IMR-90 (cell line): ENCODE measurements around the gene PTHLH. TPM values are rescaled to one million over a fixed set of nuclear protein-coding genes. Genes with fewer than 3 reads are reported as not detected.

Experiments used
- ATAC-seq: fragments of 200-7000 bp; cut with Tn5 transposase; 2 replicates; pipeline ENCODE4 v1.9.1; 2020; ENCODE audit warnings: low read depth, mild to moderate bottlenecking, moderate library complexity
- BruUV-seq: library from RNA; stranded (reverse); fragments of 400-500 nt; replicated peaks from 2 replicates; lab custom pipeline; 2021; lab: Mats Ljungman, UMichigan
- CTCF ChIA-PET: fragments of 300-600 bp; formaldehyde crosslinking; extraction: SDS; loops from one replicate; lab custom pipeline; 2021; ENCODE audit warnings: antibody characterized with exemption; lab: Yijun Ruan, JAX
- POLR2A ChIA-PET: fragments of 300-600 bp; sonication (Branson Sonifier 250); formaldehyde crosslinking; loops from one replicate; lab custom pipeline; 2022; ENCODE audit warnings: antibody characterized with exemption; ENCODE audit not compliant: unreplicated experiment; lab: Charles Lee
- DNase-seq: peaks from one replicate; pipeline ENCODE4 v3.0.0; 2013
- H2AFZ ChIP-seq: replicated peaks from 2 replicates; pipeline ENCODE3; 2013; ENCODE audit warnings: low read length, mild to moderate bottlenecking; ENCODE audit not compliant: poor library complexity
- H2AK5ac ChIP-seq: 2 replicates; pipeline ENCODE4 v1.6.1; 2013; ENCODE audit warnings: low read depth, low read length, inconsistent platforms
- H2AK9ac ChIP-seq: replicated peaks from 2 replicates; pipeline ENCODE3; 2013; ENCODE audit warnings: mild to moderate bottlenecking, low read depth, low read length, moderate library complexity; ENCODE audit not compliant: poor library complexity
- H2BK120ac ChIP-seq: 2 replicates; pipeline ENCODE4 v1.6.1; 2013; ENCODE audit warnings: low read depth, low read length, inconsistent platforms
- H2BK15ac ChIP-seq: 3 replicates; pipeline ENCODE4 v1.6.1; 2013; ENCODE audit warnings: low read depth, low read length, inconsistent platforms
- H2BK20ac ChIP-seq: 2 replicates; pipeline ENCODE4 v1.6.1; 2013; ENCODE audit warnings: low read depth, mild to moderate bottlenecking, inconsistent platforms, low read length, moderate library complexity
- H2BK5ac ChIP-seq: 2 replicates; pipeline ENCODE4 v1.6.1; 2013; ENCODE audit warnings: mild to moderate bottlenecking, low read depth, low read length, inconsistent platforms; ENCODE audit not compliant: poor library complexity, severe bottlenecking
- H3K14ac ChIP-seq: replicated peaks from 2 replicates; pipeline ENCODE4 v1.6.1; 2013; ENCODE audit warnings: low read depth, low read length, inconsistent platforms
- H3K18ac ChIP-seq: 2 replicates; pipeline ENCODE4 v1.6.1; 2013; ENCODE audit warnings: low read depth, low read length, control low read depth
- H3K23ac ChIP-seq: 2 replicates; pipeline ENCODE4 v1.6.1; 2013; ENCODE audit warnings: low read depth, low read length, inconsistent platforms
- H3K27ac ChIP-seq: 2 replicates; pipeline ENCODE4 v1.5.1; 2013; ENCODE audit warnings: mild to moderate bottlenecking, control low read depth, low read length; ENCODE audit not compliant: insufficient read depth
- H3K27me3 ChIP-seq: 2 replicates; pipeline ENCODE4 v1.6.1; 2013; ENCODE audit warnings: low read length; ENCODE audit not compliant: control insufficient read depth, insufficient read depth
- H3K36me3 ChIP-seq: 2 replicates; pipeline ENCODE4 v1.6.1; 2013; ENCODE audit warnings: low read length, mixed read lengths; ENCODE audit not compliant: control insufficient read depth, insufficient read depth
- H3K4ac ChIP-seq: 2 replicates; pipeline ENCODE4 v1.6.1; 2013; ENCODE audit warnings: low read depth, low read length, inconsistent platforms
- H3K4me1 ChIP-seq: 2 replicates; pipeline ENCODE4 v1.6.1; 2013; ENCODE audit warnings: low read length, mixed read lengths; ENCODE audit not compliant: control insufficient read depth, insufficient read depth
- H3K4me2 ChIP-seq: 2 replicates; pipeline ENCODE4 v1.6.1; 2013; ENCODE audit warnings: low read depth, mild to moderate bottlenecking, control low read depth, low read length, moderate library complexity
- H3K4me3 ChIP-seq: 2 replicates; pipeline ENCODE4 v1.5.1; 2013; ENCODE audit warnings: low read depth, mild to moderate bottlenecking, control low read depth, low read length, moderate library complexity; ENCODE audit not compliant: insufficient read depth
- H3K56ac ChIP-seq: 2 replicates; pipeline ENCODE4 v1.6.1; 2013; ENCODE audit warnings: low read length, inconsistent platforms; ENCODE audit not compliant: insufficient read depth; ENCODE audit errors: extremely low read depth
- H3K79me1 ChIP-seq, 2 experiments: 2 replicates each; pipeline ENCODE4 v1.6.1; 2013; ENCODE audit warnings: low read length in 2 of 2, inconsistent platforms in 1 of 2, low read depth in 1 of 2
- H3K9ac ChIP-seq: 2 replicates; pipeline ENCODE4 v1.6.1; 2013; ENCODE audit warnings: low read depth, low read length, control low read depth
- H3K9me1 ChIP-seq: 2 replicates; pipeline ENCODE4 v1.6.1; 2013; ENCODE audit warnings: low read length, inconsistent platforms; ENCODE audit not compliant: insufficient read depth
- H3K9me3 ChIP-seq: 2 replicates; pipeline ENCODE4 v1.6.1; 2013; ENCODE audit warnings: low read length; ENCODE audit not compliant: control insufficient read depth, insufficient read depth
- H4K20me1 ChIP-seq: 2 replicates; pipeline ENCODE4 v1.6.1; 2013; ENCODE audit warnings: low read length, inconsistent platforms; ENCODE audit not compliant: insufficient read depth
- H4K5ac ChIP-seq: 2 replicates; pipeline ENCODE4 v1.6.1; 2013; ENCODE audit warnings: mild to moderate bottlenecking, low read depth, low read length, control low read depth
- H4K8ac ChIP-seq, 2 experiments: 2 replicates each; pipeline ENCODE4 v1.6.1; 2013; ENCODE audit warnings: low read depth in 2 of 2, low read length in 2 of 2, control low read depth in 1 of 2, inconsistent platforms in 1 of 2
- H4K91ac ChIP-seq: 2 replicates; pipeline ENCODE4 v1.6.1; 2013; ENCODE audit warnings: low read depth, low read length, inconsistent platforms; ENCODE audit not compliant: insufficient read depth
- BHLHE40 ChIP-seq: fragments of 150-350 bp; IDR thresholded peaks from 2 replicates; pipeline ENCODE4 v1.6.1; 2016; ENCODE audit warnings: mild to moderate bottlenecking, low read depth, low read length
- CEBPB ChIP-seq: IDR thresholded peaks from 2 replicates; pipeline ENCODE4 v1.6.1; 2012; ENCODE audit warnings: low read depth, low read length, improper control_type of control experiment
- FOS ChIP-seq: fragments of 150-350 bp; IDR thresholded peaks from 2 replicates; pipeline ENCODE4 v1.6.1; 2016; ENCODE audit warnings: low read depth, low read length
- MAFK ChIP-seq: IDR thresholded peaks from 2 replicates; pipeline ENCODE4 v1.6.1; 2012; ENCODE audit warnings: low read depth, low read length, improper control_type of control experiment
- MXI1 ChIP-seq: IDR thresholded peaks from 2 replicates; pipeline ENCODE4 v1.6.1; 2012; ENCODE audit warnings: low read depth, mild to moderate bottlenecking, low read length, moderate library complexity, borderline replicate concordance
- NFE2L2 ChIP-seq: fragments of 150-350 bp; IDR thresholded peaks from 2 replicates; pipeline ENCODE4 v1.6.1; 2016; ENCODE audit warnings: low read depth, mild to moderate bottlenecking, low read length
- RAD21 ChIP-seq: IDR thresholded peaks from 2 replicates; pipeline ENCODE4 v1.6.1; 2012; ENCODE audit warnings: low read length, improper control_type of control experiment
- RFX5 ChIP-seq: IDR thresholded peaks from 2 replicates; pipeline ENCODE4 v1.8.0; 2012; ENCODE audit warnings: low read depth, mild to moderate bottlenecking, low read length, moderate library complexity
- SMC3 ChIP-seq: fragments of 150-350 bp; IDR thresholded peaks from 2 replicates; pipeline ENCODE4 v1.6.1; 2016; ENCODE audit warnings: low read depth, mild to moderate bottlenecking, antibody characterized with exemption, low read length, moderate library complexity
- WGBS, 2 experiments: methylation state at CpG; one replicate each; pipeline versions ENCODE4 v1.1.5 to v1.1.7; 2013; ENCODE audit warnings: missing lambda C conversion rate in 2 of 2; ENCODE audit not compliant: insufficient read length in 1 of 2; ENCODE audit errors: extremely low coverage in 2 of 2; 5-methylcytosine and 5-hydroxymethylcytosine counted together
- dilution Hi-C: fragments of 300-500 bp; cut with HindIII; formaldehyde crosslinking; loops from one replicate; pipeline ENCODE4 v1.14.3; 2018; ENCODE audit warnings: low sequenced_read_pairs; ENCODE audit not compliant: unreplicated experiment
- in situ Hi-C: fragments of 300-500 bp; cut with MboI; formaldehyde crosslinking; loops from 3 replicates; pipeline ENCODE4 v1.14.3; 2019; ENCODE audit warnings: low sequenced_read_pairs, inconsistent platforms, mixed read lengths
- intact Hi-C: fragments of 100-400 bp; cut with micrococcal nuclease; formaldehyde crosslinking; loops from 2 replicates; pipeline ENCODE4 v1.10.0; 2022
- polyA plus RNA-seq, 3 experiments: library from polyadenylated mRNA; depleted of rRNA; stranded (reverse); fragments of >200 nt; gene quantifications; 2 replicates each; pipeline ENCODE4 v1.2.3, GENCODE V29; 2012; ENCODE audit warnings: low replicate concordance in 1 of 3
- total RNA-seq: library from RNA; depleted of rRNA; stranded (reverse); fragments of >200 nt; gene quantifications from 2 replicates; pipeline ENCODE4 v1.2.3, GENCODE V29; 2012
- TF ChIP-seq, protein P1 (sequence below): fragments of 150-350 bp; IDR thresholded peaks from 2 replicates; pipeline ENCODE4 v1.6.1; 2016; ENCODE audit warnings: low read depth, mild to moderate bottlenecking, low read length, moderate library complexity, borderline replicate concordance
- TF ChIP-seq, protein P2 (sequence below): fragments of 150-350 bp; IDR thresholded peaks from 2 replicates; pipeline ENCODE4 v1.6.1; 2017; ENCODE audit warnings: mild to moderate bottlenecking, antibody characterized with exemption, low read length, low read depth

The PTHLH gene
- total and polyA plus RNA-seq, 2 of the 4 experiments (the other 2 are of a cell fraction): 0.36 to 1.3 TPM

DNA sequence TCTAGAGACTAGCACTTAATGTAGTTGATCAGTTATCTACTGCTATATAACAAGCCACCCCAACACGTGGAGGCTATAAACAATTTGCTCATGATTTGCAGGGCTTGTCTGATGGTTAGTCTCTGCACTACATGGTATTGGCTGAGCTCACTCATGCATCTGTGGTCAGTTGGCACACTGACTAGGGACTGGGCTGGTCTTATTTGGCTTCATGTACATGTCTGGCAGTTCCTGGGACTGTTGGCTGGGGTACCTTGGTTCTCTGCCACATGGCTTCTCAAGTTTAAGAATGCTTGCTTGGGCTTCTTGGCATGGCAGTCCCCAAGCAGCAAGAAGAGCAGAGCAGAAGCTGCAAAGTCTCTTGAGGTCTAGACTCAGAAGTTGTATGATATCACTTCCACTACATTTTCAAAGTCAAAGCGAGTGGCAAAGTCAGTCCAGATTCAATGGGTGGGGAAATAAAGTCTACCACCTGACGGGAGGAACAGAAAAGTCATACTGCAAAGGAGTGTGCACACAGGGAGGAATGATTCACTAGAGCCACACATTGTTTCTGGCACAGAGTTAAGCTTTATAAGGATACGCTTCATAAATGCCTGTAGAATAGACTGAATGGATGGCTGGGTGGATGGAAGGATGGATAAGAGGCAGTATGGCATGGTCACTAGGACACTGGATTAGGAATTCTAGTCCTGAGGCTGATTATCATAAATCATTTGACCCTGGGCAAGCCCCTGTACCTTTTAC is 44.8 kb upstream of the PTHLH start:
- Histone ChIP-seq H2BK120ac (no peak overlapping the region), H3K4me2 (no peak overlapping the region), H3K23ac (no peak overlapping the region), H4K91ac (no peak overlapping the region), H2AFZ (no peak overlapping the region), H3K14ac (no peak overlapping the region), H3K9me3 (no peaks in the 10 kb centered on the region), H2AK5ac (no peak overlapping the region), H3K9me1 (no peaks in the 10 kb centered on the region), H3K4ac (no peak overlapping the region), H4K5ac (no peak overlapping the region), H3K4me1 (no peaks in the 10 kb centered on the region), H2BK15ac (no peak overlapping the region), H4K8ac (no peak overlapping the region), H2BK5ac (no peak overlapping the region), H2AK9ac (no peak overlapping the region), H3K79me1 (no peaks in the 10 kb centered on the region), H3K9ac (no peak overlapping the region), H4K20me1 (no peaks in the 10 kb centered on the region), H3K18ac (no peak overlapping the region), H3K27me3 (no peaks in the 10 kb centered on the region), H3K4me3 (no peak overlapping the region), H3K56ac (no peak overlapping the region), H3K36me3 (no peaks in the 10 kb centered on the region), H3K27ac (no peak overlapping the region), H2BK20ac (no peak overlapping the region)
- dilution Hi-C loops: no loop called here
- in situ Hi-C loops: no loop called here
- DNase-seq (no peak), ATAC-seq (no peak)
- no TSS peak for BruUV-seq
- intact Hi-C loops: loop anchor here (5.0 kb wide), 1 partner anchor 35 kb away; no protein-coding TSS in a partner anchor
- CTCF ChIA-PET: no interaction called here
- 80% methylated on average over 1 of the region's 4 CpGs; no CpG with 5 or more reads in 1 of the 2 experiments for WGBS, 2 experiments
- POLR2A ChIA-PET: interaction anchor here (0.7 kb wide), 1 partner anchor 18 kb away, joined by 10 read pairs; no protein-coding TSS in a partner anchor
- no peak for TF ChIP-seq MXI1
- TF ChIP-seq CEBPB: no peak
- TF ChIP-seq FOS: no peak
- TF ChIP-seq SMC3: no peak
- no peak for TF ChIP-seq MAFK
- no peak for TF ChIP-seq RAD21
- TF ChIP-seq RFX5: no peak
- TF ChIP-seq BHLHE40: no peak
- TF ChIP-seq, protein P1, sequence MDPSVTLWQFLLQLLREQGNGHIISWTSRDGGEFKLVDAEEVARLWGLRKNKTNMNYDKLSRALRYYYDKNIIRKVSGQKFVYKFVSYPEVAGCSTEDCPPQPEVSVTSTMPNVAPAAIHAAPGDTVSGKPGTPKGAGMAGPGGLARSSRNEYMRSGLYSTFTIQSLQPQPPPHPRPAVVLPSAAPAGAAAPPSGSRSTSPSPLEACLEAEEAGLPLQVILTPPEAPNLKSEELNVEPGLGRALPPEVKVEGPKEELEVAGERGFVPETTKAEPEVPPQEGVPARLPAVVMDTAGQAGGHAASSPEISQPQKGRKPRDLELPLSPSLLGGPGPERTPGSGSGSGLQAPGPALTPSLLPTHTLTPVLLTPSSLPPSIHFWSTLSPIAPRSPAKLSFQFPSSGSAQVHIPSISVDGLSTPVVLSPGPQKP: no peak
- TF ChIP-seq, protein P2, sequence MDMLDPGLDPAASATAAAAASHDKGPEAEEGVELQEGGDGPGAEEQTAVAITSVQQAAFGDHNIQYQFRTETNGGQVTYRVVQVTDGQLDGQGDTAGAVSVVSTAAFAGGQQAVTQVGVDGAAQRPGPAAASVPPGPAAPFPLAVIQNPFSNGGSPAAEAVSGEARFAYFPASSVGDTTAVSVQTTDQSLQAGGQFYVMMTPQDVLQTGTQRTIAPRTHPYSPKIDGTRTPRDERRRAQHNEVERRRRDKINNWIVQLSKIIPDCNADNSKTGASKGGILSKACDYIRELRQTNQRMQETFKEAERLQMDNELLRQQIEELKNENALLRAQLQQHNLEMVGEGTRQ: no peak
- TF ChIP-seq NFE2L2: no peak
